Nephron progenitor cell (in vitro differentiated cells): ENCODE results near the gene SLC25A23.

Experiments
- DNase-seq: peaks from one replicate; pipeline ENCODE4 v3.0.0; 2021
- H3K27ac Mint-ChIP-seq: 2 replicates; pipeline ENCODE4 v1.8.0; 2021; ENCODE audit warnings: mild to moderate bottlenecking, moderate library complexity, mixed read lengths
- H3K27me3 Mint-ChIP-seq: 2 replicates; pipeline ENCODE4 v1.8.0; 2021; ENCODE audit warnings: mild to moderate bottlenecking, low read depth, mixed read lengths; ENCODE audit not compliant: poor library complexity
- H3K36me3 Mint-ChIP-seq: 2 replicates; pipeline ENCODE4 v1.8.0; 2021; ENCODE audit warnings: low read depth, mixed read lengths
- H3K4me1 Mint-ChIP-seq: 2 replicates; pipeline ENCODE4 v1.8.0; 2021; ENCODE audit warnings: mixed read lengths
- H3K4me3 Mint-ChIP-seq: 2 replicates; pipeline ENCODE4 v1.8.0; 2021; ENCODE audit warnings: mild to moderate bottlenecking, moderate library complexity, mixed read lengths
- H3K9me3 Mint-ChIP-seq: 2 replicates; pipeline ENCODE4 v1.8.0; 2021; ENCODE audit warnings: mild to moderate bottlenecking, moderate library complexity, mixed read lengths
- CTCF ChIP-seq: fragments of 200-600 bp; sonication (generic); IDR thresholded peaks from 2 replicates; pipeline ENCODE4 v1.5.0; 2021; ENCODE audit warnings: antibody characterized with exemption

SLC25A23 gene

GRCh38 chr19:6453951-6454565, 5.5 kb downstream of the SLC25A23 start:
- Mint-ChIP-seq H3K9me3 (peaks cover 29% of the 10 kb centered on the region), H3K4me1 (peaks cover 18% of the 10 kb centered on the region), H3K27me3 (peaks cover 15% of the 10 kb centered on the region), H3K36me3 (peaks cover 67% of the 10 kb centered on the region), H3K4me3 (no peak overlapping the region), H3K27ac (no peak overlapping the region)
- DNase-seq = no peak
- TF ChIP-seq CTCF = no peak

GRCh38 chr19:6452899-6453298, 6.7 kb downstream of the SLC25A23 start:
- no peak for TF ChIP-seq CTCF
- Mint-ChIP-seq H3K27ac (no peak overlapping the region), H3K27me3 (peaks cover 9% of the 10 kb centered on the region), H3K9me3 (peaks cover 29% of the 10 kb centered on the region), H3K4me1 (peaks cover 7% of the 10 kb centered on the region), H3K4me3 (no peak overlapping the region), H3K36me3 (peaks cover 67% of the 10 kb centered on the region)
- DNase-seq = no peak

GRCh38 chr19:6452223-6452614, 7.4 kb downstream of the SLC25A23 start:
- Mint-ChIP-seq H3K27ac (no peak overlapping the region), H3K9me3 (peaks cover 29% of the 10 kb centered on the region), H3K4me3 (no peak overlapping the region), H3K27me3 (peaks cover 5% of the 10 kb centered on the region), H3K4me1 (peaks cover under 1% of the 10 kb centered on the region), H3K36me3 (peaks cover 67% of the 10 kb centered on the region)
- DNase-seq = no peak
- no peak for TF ChIP-seq CTCF

GRCh38 chr19:6451583-6452222, 7.9 kb downstream of the SLC25A23 start:
- Mint-ChIP-seq H3K4me1 (no peaks in the 10 kb centered on the region), H3K36me3 (peaks cover 67% of the 10 kb centered on the region), H3K4me3 (no peak overlapping the region), H3K27me3 (peaks cover 5% of the 10 kb centered on the region), H3K27ac (no peak overlapping the region), H3K9me3 (peaks cover 29% of the 10 kb centered on the region)
- DNase-seq = no peak
- TF ChIP-seq CTCF = no peak

GRCh38 chr19:6450166-6450565, 9.4 kb downstream of the SLC25A23 start:
- TF ChIP-seq CTCF = no peak
- Mint-ChIP-seq H3K27ac (no peak overlapping the region), H3K4me1 (no peaks in the 10 kb centered on the region), H3K9me3 (peaks cover 39% of the 10 kb centered on the region), H3K27me3 (peaks cover 5% of the 10 kb centered on the region), H3K36me3 (peaks cover 67% of the 10 kb centered on the region), H3K4me3 (no peak overlapping the region)
- no peak for DNase-seq

- Mint-ChIP-seq H3K36me3 (peaks cover 48% of the 10 kb centered on the region), H3K27ac (no peak overlapping the region), H3K4me1 (no peaks in the 10 kb centered on the region), H3K9me3 (peaks cover 19% of the 10 kb centered on the region), H3K4me3 (no peak overlapping the region), H3K27me3 (peaks cover 5% of the 10 kb centered on the region)
- TF ChIP-seq CTCF = no peak
- DNase-seq = no peak
Measured at GRCh38 chr19:6448045-6448444, 11.5 kb downstream of the SLC25A23 start.
